MM.1S (cell line): ENCODE results near the gene AKAP13.

Source experiments
- CTCF ChIP-seq: fragments of 300-600 bp; sonication (generic); IDR thresholded peaks from 2 replicates; pipeline ENCODE4 v1.5.1; 2016; ENCODE audit warnings: antibody characterized with exemption, low read length, mixed read lengths
- EZH2 ChIP-seq: fragments of 300-600 bp; sonication (generic); optimal IDR thresholded peaks from 2 replicates; pipeline ENCODE3; 2017; ENCODE audit warnings: low read depth, mild to moderate bottlenecking, antibody characterized with exemption, low read length, mixed read lengths

DNA sequence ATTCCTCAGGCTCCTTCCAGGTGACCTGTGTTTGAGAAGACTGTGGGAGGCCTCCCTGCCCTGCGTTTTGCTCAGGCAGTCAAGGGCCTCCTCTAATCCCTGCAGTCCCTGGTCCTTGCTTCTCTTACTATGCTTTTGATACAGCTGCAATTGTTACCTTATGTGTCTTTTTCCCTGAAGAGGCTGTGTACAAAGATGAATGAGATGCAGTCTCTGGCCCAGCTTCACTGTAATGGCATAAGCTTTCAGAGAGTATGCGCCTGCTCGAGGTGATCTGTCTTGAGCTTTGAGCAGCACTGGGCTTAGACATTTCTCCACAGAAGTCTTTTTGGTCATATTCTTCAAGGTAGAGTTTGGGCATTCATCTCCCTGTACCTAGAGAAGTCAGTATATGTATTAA is 129.6 kb downstream of the AKAP13 start:
- no peak for TF ChIP-seq CTCF
- TF ChIP-seq EZH2, result no peak
